Measurements from ENCODE around the gene EXOSC1. TPM values are rescaled to one million over a fixed set of nuclear protein-coding genes. Genes with fewer than 3 reads are reported as not detected.

The EXOSC1 gene
- total RNA-seq (2022; extraction: Qiagen RNA extraction), result 49.3 to 58.3 TPM (median 52.8 TPM) in 5 replicates

DNA sequence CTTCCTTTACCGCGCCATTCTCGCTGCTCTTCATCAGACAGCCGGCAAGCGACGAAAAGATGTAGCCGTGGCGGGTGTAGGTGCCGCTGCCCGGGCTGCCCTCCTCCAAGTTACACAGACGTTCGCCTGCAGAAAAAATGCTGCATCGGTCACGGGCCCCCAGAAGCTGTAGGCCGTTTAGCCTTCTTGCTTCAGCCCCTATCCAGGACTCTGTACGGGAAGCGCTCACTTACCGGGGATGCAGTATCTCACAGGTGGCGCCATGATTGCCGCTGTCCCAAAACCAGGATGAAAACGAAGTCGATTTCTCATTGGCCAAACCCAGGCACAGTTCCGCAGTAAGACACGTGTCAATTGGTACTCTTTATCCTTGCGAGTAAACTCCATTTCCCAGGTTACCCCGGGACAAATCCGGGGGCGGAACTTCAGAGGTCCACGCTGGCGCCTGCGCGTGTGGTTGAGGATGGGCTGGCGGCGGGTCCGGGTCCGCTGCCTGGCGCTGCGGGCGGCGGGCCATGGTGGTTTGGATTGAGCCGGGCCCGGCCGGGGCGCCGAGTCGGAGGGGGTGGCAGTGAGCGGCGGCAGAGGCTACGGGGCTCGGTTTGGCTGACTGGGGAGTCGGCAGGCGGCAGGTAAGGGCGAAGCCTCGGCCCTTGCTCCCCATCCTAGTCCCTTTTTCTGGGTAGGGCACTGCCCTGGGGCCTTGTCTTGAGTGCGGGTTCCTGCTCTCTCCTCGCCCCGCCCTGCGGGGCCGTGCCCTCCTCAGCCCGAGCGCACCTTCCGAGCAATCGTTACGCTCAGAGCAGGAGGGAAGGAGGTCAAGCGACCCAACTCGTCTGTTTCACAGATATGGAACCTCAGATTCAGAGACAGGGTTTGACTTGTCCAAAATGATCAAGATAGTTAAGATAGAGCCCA is at the start of gene EXOSC1, which contains the start of gene ZDHHC16:
EXOSC1 (minus strand) TSS at position 285 of the 918 bp plus-strand sequence; CDS start at position 264, 21 bp downstream.
ZDHHC16 (plus strand) TSS at position 454 of the 918 bp plus-strand sequence. CDS start 5,501 bp downstream, outside the sequence.

GRCh38 chr10:97425964-97426775 is 19.6 kb downstream of the EXOSC1 start, which contains the start of gene PGAM1:
Gene PGAM1, plus strand, starts transcription at chr10:97426191. Its CDS starts 117 bp downstream, at chr10:97426308.

DNA sequence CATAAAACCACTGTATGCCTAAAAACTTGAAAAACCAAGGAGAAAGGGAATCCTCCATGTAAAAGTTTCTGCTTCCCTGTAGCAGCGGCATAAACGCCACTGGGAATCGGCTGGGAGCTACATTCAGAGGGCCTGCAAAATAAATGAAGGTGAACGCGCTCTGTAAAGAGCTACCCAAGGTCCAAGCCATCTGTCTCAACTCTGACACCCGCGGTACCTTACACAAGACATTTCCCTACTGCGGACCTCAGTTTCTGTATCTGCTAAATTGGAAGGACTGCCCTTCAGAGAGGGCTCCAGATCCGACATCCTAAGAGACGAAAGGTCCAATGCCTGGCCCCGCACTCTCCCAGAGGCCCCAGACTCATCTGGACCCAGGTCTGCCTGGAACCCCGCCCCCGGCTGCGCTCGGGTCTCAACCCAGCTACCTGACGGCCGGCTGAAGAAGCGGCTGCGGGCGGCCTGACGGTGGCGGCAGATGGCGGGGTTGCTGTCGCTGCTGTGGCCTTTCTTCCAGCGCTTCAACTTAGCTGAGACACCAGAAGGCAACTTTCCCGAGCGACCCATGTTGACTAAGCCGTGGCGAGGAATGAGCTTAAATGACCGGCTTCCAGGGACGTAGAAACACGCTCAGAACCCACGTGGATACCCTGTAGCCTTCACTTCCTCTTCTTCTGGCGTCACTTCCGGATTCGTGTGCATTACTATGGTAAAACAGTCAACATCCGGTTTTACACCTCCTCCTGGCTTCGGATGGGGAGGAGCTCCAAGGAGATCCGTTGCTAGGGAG is 44.9 kb downstream of the EXOSC1 start, which contains the start of gene RRP12:
RRP12 (minus strand) TSS at position 676 of the 790 bp plus-strand sequence; CDS start at position 567, 109 bp downstream.

Other genes starting within 250 kb of the EXOSC1 start
- gene ARHGAP19, start 153.4 kb downstream of the EXOSC1 start, total RNA-seq (2022; extraction: Qiagen RNA extraction), result 4.5 to 6.2 TPM (median 5.2 TPM) in 5 replicates
- gene FRAT1, start 126.7 kb downstream of the EXOSC1 start, total RNA-seq (2022; extraction: Qiagen RNA extraction), result 0.88 to 2.1 TPM (median 1.9 TPM) in 5 replicates
- 6.9 to 10.7 TPM (median 9.9 TPM) in 5 replicates for gene FRAT2, start 111.3 kb downstream of the EXOSC1 start, total RNA-seq (2022; extraction: Qiagen RNA extraction)
- gene RRP12, start 44.7 kb downstream of the EXOSC1 start, total RNA-seq (2022; extraction: Qiagen RNA extraction), result 48.0 to 60.9 TPM (median 57.2 TPM) in 5 replicates
- gene PGAM1, start 19.8 kb downstream of the EXOSC1 start, total RNA-seq (2022; extraction: Qiagen RNA extraction), result 546 to 577 TPM (median 553 TPM) in 5 replicates
- 44.2 to 57.1 TPM (median 56.5 TPM) in 5 replicates for gene ZDHHC16, start 169 bp upstream of the EXOSC1 start, total RNA-seq (2022; extraction: Qiagen RNA extraction)
- gene MMS19, start 52.4 kb upstream of the EXOSC1 start, total RNA-seq (2022; extraction: Qiagen RNA extraction), result 35.9 to 53.6 TPM (median 52.1 TPM) in 5 replicates
- gene UBTD1, start 52.9 kb upstream of the EXOSC1 start, total RNA-seq (2022; extraction: Qiagen RNA extraction), result 15.6 to 19.5 TPM (median 19.2 TPM) in 5 replicates
- gene ANKRD2, start 126.8 kb upstream of the EXOSC1 start, total RNA-seq (2022; extraction: Qiagen RNA extraction), result 4.6 to 8.7 TPM (median 7.4 TPM) in 5 replicates
- 1.9 to 3.2 TPM (median 2.3 TPM) in 5 replicates for gene HOGA1, start 138.4 kb upstream of the EXOSC1 start, total RNA-seq (2022; extraction: Qiagen RNA extraction)
- gene C10orf62, start 143.7 kb upstream of the EXOSC1 start, total RNA-seq (2022; extraction: Qiagen RNA extraction), result 0.07 to 0.20 TPM (median 0.11 TPM) in 4 of 5 replicates, not detected in the other
- 5.8 to 7.0 TPM (median 6.4 TPM) in 5 replicates for gene MORN4, start 187.5 kb upstream of the EXOSC1 start, total RNA-seq (2022; extraction: Qiagen RNA extraction)
- gene PI4K2A, start 194.7 kb upstream of the EXOSC1 start, total RNA-seq (2022; extraction: Qiagen RNA extraction), result 18.7 to 22.7 TPM (median 22.0 TPM) in 5 replicates
- gene AVPI1, start 241.2 kb upstream of the EXOSC1 start, total RNA-seq (2022; extraction: Qiagen RNA extraction), result 89.7 to 121 TPM (median 111 TPM) in 5 replicates